Liver (tissue), 2 donors: ENCODE results near the gene SARDH.

Experiments
- ATF3 ChIP-seq: IDR thresholded peaks from 2 replicates; pipeline ENCODE4 v1.6.1; 2016; ENCODE audit warnings: antibody characterized with exemption
- RAD21 ChIP-seq, 2 donors: IDR thresholded peaks; 2 replicates each; pipeline ENCODE4 v1.6.1; 2016; ENCODE audit warnings: antibody characterized with exemption in 2 of 2, mild to moderate bottlenecking in 2 of 2
- TAF1 ChIP-seq: conservative IDR thresholded peaks from 2 replicates; pipeline ENCODE4 v1.6.1; 2016; ENCODE audit warnings: antibody characterized with exemption, mild to moderate bottlenecking
- YY1 ChIP-seq: IDR thresholded peaks from 2 replicates; pipeline ENCODE4 v1.6.1; 2016; ENCODE audit warnings: antibody characterized with exemption, mild to moderate bottlenecking
- TF ChIP-seq, protein P1 (sequence below): IDR thresholded peaks from 2 replicates; pipeline ENCODE4 v1.6.1; 2016; ENCODE audit warnings: antibody characterized with exemption
- donor health status: healthy.

DNA sequence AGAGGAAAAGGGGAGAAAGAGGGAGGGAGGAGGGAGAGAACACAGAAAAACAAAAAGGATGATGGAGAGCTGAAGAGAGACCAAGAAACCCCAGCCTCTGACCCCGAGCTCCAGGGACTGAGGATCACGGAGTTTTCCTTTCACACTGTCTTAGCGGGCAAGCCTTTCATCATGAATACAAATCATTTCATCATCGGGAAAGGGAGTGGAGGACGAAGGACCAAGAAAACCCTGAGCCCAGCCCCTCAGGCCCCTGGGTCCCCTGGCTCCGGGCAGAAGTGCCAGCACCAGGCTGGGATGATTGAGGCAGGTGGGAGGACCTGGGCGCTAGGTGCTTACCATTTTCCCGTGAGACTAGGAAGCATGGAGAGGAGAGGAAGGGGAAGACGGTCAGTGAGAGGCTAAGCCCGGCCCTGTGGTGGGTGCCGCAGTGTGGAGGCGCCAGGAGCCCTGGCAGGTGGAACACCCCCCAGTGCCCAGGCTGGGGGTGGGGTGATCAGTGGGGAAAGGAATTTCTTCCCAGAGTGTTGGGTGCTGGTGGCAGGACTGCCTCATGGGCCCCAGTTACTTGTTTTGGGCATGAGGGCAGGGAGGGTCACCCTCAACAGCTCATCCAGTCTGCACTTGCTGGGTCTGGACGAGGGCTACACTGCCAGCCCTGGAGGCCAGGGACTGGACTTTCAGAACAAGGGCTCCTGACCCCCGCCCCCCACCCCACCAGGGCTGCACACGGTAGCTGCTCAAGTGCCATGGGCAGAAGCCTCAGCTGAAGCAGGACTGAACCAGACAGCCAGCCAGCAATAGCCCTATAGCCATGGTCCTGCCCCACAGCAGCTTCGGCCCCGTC lies 49.0 kb upstream of the SARDH start:
- TF ChIP-seq TAF1 (no peak), ATF3 (no peak), YY1 (no peak), RAD21 (IDR thresholded peaks at IDR 0.05) (no peak)
- TF ChIP-seq, protein P1, sequence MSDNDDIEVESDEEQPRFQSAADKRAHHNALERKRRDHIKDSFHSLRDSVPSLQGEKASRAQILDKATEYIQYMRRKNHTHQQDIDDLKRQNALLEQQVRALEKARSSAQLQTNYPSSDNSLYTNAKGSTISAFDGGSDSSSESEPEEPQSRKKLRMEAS: no peak
